HG02870 (cell line): ENCODE measurements around the gene TBX1.

Experiments used
- ATAC-seq: cut with Tn5 transposase; IDR thresholded peaks from one replicate; pipeline ENCODE4 v1.9.1; 2021; ENCODE audit warnings: mild to moderate bottlenecking, moderate library complexity; ENCODE audit not compliant: unreplicated experiment

Gene TBX1

DNA sequence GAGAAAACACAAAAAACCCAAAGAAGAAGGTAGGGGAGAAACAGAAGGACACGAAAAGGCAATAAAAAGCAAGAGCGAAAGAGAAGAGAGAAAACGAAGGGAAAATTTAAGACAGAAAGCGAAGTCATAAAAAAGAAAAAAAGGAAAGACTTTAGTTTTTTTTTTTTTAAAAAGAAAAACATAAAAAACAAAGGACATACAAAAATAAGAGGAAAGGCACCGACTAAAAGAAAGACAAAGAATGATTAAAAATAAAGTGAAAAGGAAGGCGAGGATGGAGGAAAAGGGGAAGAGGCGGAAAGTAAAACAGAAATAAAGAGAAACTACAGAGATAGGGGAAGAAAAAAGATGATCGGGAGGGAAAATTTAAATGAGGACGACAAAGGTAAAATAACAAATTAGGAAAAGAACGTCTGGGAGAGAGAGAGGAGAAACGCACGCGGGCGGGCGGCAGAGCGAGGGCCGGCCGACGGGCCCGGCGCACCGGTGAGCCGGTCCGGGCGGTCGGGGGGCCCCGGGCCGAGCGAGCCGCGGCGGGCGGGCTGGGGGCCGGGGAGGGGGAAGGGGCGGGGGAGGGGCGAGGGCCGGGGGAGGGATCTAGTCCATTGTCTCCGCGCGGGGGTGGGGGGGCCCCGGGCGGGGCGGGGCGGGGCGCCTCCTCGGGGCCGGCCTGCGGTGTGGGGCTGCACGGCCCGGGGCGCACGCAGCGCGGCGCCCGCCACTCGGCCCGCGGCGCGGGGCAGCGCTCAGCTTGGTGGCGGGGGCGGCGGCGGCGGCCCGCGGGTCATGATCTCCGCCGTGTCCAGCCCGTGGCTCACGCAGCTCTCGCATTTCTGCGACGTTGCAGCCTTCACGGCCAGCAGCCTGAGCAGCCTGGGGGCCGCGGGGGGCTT lies at the start of gene TBX1:
TSS of gene TBX1 (plus strand) at position 721 of the 893 bp plus-strand sequence. CDS start at position 787, 66 bp downstream.
- no peak for ATAC-seq

- no peak for ATAC-seq
These were observed 47.3 kb upstream of the TBX1 start for GRCh38 chr22:19713245-19713644.

GRCh38 chr22:19713650-19714311 lies 46.8 kb upstream of the TBX1 start:
- no peak for ATAC-seq

DNA sequence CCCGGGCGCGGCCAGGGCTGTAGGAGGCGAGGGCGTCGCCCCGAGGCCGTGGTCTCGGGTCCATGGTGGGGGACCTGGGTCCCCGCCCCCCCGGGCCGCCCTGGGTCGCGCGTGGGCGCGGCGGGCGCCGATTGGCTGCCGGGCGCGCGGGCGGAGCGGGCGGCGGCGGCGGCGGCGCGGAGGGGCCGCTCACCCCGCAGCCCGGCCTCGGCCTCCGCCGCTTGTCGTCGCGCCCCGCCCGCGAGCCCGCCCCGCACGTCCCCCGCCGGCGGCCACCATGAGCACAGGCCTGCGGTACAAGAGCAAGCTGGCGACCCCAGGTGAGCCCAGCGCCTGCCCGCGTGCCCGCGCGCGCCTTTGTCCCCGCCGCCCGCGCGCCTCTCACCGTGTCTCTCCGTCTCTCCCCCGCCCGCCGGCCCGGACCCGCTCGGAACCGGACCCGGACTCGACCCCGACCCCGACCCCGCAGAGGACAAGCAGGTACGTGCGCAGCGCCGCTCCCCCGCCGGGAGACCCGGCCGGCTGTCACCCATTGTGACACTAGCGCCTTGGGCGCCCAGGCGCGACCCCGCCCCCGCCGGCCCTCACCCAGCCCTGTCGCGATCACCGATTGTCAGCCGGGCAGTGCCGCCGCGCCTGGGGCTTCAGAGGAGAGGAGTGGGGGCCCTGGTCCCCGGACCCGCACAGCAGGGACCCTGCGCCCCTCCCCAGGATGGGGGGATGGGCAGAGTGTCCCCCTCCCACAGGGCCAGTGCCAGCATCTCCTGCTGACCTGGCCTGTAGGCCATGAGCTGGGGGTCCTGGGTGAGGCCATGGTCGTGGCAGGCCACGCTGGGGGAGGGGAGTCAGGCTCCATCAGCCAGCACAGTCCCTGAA lies 46.0 kb upstream of the TBX1 start, which contains the start of gene SEPTIN5:
TSS of gene SEPTIN5 (plus strand) at position 192 of the 876 bp plus-strand sequence. CDS start at position 278, 86 bp downstream.
- ATAC-seq, result no peak

GRCh38 chr22:19715188-19715930 lies 45.2 kb upstream of the TBX1 start:
- no peak for ATAC-seq

DNA sequence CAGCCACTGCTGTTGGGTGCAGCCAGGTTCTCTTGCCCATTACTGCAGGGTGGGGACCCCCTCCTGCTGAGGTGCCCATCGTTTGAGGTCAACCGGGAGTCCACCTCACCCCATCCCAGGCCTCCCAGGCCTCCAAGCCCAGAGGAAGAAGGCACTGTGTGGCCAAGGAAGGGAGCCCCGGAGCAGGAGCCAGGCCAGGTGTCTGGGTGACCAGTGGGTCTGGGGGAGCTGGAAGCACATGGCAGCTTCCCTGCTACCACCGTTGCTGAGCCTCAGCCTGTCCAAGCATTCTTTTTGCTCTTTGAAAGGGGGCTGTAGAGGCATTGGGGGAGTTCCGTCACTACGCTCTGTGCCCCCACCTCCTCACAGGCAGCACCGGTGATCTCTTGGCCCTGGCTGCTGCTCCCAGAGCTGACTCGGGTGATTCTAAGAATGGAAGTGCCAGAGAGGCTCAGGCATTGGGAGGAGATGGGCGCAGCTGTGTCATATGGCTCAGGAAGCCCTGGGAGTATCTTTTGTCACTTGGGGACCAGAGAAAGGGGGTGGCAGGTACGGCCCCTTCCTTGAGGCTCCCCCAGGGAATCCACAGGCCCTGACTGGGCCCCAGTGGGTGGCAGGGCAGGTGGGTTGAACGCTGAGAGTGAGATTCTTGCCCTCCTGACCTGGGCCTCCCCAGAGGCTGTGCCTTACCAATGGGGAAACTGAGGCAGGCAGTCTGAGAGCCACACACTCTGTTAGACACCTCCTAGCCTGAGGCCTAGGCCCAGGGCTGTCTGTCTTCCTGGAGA lies 44.3 kb upstream of the TBX1 start:
- no peak for ATAC-seq

DNA sequence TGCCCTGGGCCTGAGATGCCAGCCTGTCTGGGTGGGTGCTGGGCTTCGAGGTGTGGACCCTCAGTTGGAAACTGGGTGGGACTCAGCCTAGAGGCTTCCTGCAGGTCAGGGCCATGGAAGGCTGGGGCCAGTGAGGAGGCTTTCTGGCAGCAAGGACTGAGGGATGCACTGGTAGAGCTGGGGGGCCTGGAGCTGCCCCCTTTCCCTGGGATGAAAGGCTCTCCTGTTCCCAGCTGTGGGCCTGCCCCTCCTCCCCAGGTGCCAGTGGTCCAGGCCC lies 43.8 kb upstream of the TBX1 start:
- ATAC-seq, result no peak

DNA sequence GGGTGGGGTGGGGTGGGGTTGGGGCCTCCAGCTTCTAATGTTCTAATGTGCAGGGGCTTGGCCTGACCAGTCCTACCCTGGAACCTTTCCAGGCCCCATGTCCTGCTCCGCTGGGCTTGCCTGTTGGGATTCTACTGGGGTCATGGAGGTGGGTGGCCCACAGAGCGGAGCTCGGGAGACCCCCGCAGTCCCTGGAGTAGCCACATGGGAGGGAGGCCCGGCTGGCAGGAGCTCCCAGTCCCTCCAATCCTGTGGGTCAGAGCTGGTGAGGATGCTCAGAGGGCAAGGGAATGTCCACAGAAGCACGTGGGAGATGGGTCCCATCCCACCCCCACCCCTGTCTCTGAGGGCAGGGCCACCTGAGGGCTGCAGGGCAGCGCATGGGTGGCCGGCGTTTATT lies 43.4 kb upstream of the TBX1 start:
- ATAC-seq, result no peak

- ATAC-seq, result no peak
These were observed 42.7 kb upstream of the TBX1 start for GRCh38 chr22:19717691-19718455.

GRCh38 chr22:19718456-19719049 lies 42.0 kb upstream of the TBX1 start:
- ATAC-seq, result no peak

GRCh38 chr22:19719050-19719482 lies 41.5 kb upstream of the TBX1 start:
- no peak for ATAC-seq

GRCh38 chr22:19719488-19720021 lies 41.0 kb upstream of the TBX1 start:
- ATAC-seq, result no peak

DNA sequence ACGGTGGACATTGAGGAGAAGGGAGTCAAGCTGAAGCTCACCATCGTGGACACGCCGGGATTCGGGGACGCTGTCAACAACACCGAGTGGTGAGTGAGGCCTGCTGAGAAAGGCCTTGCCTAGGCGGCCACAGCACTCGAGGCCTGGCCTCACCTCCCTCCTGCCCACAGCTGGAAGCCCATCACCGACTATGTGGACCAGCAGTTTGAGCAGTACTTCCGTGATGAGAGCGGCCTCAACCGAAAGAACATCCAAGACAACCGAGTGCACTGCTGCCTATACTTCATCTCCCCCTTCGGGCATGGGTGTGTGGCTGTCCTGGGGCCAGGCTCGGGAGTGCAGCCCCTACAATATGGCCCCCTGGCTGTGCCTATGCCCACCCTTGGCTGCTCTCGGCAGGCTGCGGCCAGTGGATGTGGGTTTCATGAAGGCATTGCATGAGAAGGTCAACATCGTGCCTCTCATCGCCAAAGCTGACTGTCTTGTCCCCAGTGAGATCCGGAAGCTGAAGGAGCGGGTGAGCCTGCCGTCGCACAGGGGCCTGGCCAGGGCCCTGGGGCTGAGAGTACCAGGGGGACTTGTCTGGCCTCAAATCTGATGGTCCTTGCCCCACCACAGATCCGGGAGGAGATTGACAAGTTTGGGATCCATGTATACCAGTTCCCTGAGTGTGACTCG lies 40.3 kb upstream of the TBX1 start:
- no peak for ATAC-seq

GRCh38 chr22:19720999-19721329 lies 39.6 kb upstream of the TBX1 start:
- ATAC-seq, result no peak

DNA sequence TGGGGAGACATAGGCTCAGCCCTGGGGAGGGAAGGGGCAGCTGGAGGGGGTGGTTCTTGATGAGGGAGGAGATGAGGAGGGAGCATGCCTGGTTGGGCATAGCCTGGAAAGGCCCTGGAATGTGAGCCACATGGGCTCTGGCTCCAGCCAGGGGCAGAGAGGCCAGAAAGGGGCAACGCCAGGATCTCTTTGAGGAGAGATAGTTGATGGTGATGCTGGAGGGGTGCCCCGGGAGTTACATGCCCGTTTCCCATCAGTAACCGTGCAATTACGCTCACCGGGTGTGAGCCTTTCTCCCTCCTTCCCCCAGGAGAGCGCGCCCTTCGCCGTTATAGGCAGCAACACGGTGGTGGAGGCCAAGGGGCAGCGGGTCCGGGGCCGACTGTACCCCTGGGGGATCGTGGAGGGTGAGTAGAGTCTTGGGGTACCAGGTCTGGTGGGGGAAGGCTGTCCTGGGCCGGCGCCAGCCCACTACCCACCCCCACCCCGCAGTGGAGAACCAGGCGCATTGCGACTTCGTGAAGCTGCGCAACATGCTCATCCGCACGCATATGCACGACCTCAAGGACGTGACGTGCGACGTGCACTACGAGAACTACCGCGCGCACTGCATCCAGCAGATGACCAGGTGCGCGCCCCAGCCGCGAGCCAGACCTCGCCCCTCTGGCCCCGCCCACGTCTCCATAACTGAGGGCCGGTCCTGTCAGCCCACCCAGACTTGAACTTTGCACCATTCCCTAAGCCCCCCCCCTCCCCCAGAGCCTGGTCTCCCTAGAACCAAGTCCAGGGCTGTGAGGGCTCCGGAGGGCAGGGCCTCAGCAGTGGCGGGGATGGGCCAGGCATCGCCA lies 39.0 kb upstream of the TBX1 start:
- no peak for ATAC-seq

DNA sequence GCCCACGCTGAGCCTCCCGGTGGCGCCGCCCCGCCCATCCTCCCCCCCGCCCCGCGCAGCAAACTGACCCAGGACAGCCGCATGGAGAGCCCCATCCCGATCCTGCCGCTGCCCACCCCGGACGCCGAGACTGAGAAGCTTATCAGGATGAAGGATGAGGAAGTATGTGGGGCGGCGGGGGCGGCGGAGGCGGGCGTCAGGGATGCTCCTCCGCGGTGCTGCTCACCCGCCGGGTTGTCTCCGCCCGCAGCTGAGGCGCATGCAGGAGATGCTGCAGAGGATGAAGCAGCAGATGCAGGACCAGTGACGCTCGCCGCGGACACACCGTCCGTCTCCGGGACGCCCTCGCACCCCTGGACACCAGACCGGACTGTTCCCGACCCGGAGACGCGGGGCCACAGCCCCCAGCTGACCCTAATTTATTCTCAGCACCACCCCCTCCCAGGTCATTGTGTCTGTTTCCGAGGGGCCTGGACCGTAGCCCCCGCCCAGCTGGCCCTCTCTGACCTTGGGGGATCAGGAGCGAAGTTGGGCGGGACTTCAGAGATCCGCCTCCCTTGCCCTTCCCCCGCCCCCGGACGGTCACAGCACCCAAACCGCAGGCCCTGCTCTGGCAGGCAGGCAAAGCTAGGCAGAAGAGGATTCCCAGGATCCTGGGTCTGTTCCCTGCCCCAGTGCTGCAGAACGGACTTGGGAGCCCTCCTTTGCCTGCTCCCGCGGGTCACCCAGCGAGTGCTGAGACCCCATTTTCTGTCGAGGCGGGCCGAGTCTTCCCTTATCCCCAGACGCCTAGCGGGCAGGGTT lies 38.2 kb upstream of the TBX1 start:
- no peak for ATAC-seq

DNA sequence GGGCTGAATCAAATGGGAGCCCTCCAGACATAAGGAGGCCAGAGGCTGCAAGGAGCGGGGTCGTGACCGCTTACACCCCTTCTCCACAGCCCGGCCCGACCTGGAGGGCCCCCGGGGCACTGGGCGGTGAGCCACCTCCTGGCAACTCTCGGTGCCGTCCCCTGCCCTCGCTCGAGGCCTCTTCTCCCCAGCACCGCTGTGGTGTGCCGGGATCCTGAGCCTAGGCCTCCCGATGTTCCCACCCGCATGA lies 37.7 kb upstream of the TBX1 start:
- ATAC-seq, result no peak
